A549 (cell line): ENCODE results near the gene ABLIM1.

ENCODE experiments used
- FOXS1 ChIP-seq: fragments of 250-450 bp; sonication (Bioruptor Pico); IDR thresholded peaks from 2 replicates; pipeline ENCODE4 v1.5.0; 2020; ENCODE audit warnings: mild to moderate bottlenecking, moderate library complexity
- MAZ ChIP-seq: fragments of 150-350 bp; IDR thresholded peaks from 2 replicates; pipeline ENCODE4 v1.6.1; 2014; ENCODE audit warnings: antibody characterized with exemption, low read depth, low read length, borderline replicate concordance
- POLR2A ChIP-seq: IDR thresholded peaks from 2 replicates; pipeline ENCODE4 v1.6.1; 2012; ENCODE audit warnings: mild to moderate bottlenecking, low read length
- ZFP36 ChIP-seq: fragments of 450-650 bp; IDR thresholded peaks from 2 replicates; pipeline ENCODE4 v1.6.1; 2014; ENCODE audit warnings: borderline replicate concordance; ENCODE audit not compliant: partially characterized antibody
- TF ChIP-seq, protein P1 (sequence below): fragments of 150-350 bp; IDR thresholded peaks from 2 replicates; pipeline ENCODE4 v1.6.1; 2014; ENCODE audit warnings: low read depth, mild to moderate bottlenecking, low read length
- TF ChIP-seq, protein P2 (sequence below): fragments of >200 bp; sonication (Bioruptor Twin); formaldehyde crosslinking; IDR thresholded peaks from 3 replicates; pipeline ENCODE4 v1.5.1; 2016
- TF ChIP-seq, protein P3 (sequence below): IDR thresholded peaks from 2 replicates; pipeline ENCODE4 v1.6.1; 2012

DNA sequence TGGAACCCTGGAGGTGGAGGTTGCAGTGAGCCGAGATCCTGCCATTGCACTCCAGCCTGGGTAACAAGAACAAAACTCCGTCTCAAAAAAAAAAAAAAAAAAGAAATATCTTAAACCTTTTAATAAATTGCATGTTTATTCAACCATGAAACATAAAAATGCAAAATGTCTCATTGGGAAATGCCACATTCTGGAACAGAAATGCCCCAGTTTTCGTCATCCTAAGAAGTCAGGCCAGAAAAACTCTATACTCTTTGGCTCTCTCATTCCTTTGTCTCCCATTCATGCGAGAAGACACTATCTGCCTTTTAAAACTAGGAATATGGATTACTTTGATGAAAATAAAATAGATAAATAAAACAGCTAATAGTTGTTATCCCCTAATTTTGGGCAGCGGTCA is 21.5 kb upstream of the ABLIM1 start:
- TF ChIP-seq, protein P1, sequence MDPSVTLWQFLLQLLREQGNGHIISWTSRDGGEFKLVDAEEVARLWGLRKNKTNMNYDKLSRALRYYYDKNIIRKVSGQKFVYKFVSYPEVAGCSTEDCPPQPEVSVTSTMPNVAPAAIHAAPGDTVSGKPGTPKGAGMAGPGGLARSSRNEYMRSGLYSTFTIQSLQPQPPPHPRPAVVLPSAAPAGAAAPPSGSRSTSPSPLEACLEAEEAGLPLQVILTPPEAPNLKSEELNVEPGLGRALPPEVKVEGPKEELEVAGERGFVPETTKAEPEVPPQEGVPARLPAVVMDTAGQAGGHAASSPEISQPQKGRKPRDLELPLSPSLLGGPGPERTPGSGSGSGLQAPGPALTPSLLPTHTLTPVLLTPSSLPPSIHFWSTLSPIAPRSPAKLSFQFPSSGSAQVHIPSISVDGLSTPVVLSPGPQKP: no peak
- TF ChIP-seq, protein P2, sequence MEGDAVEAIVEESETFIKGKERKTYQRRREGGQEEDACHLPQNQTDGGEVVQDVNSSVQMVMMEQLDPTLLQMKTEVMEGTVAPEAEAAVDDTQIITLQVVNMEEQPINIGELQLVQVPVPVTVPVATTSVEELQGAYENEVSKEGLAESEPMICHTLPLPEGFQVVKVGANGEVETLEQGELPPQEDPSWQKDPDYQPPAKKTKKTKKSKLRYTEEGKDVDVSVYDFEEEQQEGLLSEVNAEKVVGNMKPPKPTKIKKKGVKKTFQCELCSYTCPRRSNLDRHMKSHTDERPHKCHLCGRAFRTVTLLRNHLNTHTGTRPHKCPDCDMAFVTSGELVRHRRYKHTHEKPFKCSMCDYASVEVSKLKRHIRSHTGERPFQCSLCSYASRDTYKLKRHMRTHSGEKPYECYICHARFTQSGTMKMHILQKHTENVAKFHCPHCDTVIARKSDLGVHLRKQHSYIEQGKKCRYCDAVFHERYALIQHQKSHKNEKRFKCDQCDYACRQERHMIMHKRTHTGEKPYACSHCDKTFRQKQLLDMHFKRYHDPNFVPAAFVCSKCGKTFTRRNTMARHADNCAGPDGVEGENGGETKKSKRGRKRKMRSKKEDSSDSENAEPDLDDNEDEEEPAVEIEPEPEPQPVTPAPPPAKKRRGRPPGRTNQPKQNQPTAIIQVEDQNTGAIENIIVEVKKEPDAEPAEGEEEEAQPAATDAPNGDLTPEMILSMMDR: no peak
- TF ChIP-seq POLR2A (no peak), FOXS1 (no peak), MAZ (no peak), ZFP36 (no peak)
- TF ChIP-seq, protein P3, sequence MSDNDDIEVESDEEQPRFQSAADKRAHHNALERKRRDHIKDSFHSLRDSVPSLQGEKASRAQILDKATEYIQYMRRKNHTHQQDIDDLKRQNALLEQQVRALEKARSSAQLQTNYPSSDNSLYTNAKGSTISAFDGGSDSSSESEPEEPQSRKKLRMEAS: no peak
